Measurements from ENCODE around the gene ATP8B3.
A peak's percentile ranks its signal among the peaks of the same experiment; 100 is the strongest.

ATP8B3 gene

DNA sequence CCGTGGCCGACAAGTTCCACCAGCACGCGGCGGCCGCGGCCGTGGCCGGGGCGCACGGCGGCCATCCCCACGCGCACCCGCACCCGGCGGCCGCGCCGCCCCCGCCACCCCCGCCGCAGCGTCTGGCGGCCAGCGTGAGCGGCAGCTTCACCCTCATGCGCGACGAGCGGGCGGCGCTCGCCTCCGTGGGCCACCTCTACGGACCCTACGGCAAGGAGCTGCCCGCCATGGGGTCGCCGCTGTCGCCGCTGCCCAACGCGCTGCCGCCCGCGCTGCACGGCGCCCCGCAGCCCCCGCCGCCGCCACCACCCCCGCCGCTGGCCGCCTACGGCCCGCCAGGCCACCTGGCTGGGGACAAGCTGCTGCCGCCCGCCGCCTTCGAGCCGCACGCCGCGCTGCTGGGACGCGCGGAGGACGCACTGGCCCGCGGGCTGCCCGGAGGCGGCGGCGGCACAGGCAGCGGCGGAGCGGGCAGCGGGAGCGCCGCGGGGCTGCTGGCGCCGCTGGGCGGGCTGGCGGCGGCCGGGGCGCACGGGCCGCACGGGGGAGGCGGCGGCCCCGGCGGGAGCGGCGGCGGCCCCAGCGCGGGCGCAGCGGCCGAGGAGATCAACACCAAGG is 57.9 kb downstream of the ATP8B3 start:
- DNase-seq = no peak

DNA sequence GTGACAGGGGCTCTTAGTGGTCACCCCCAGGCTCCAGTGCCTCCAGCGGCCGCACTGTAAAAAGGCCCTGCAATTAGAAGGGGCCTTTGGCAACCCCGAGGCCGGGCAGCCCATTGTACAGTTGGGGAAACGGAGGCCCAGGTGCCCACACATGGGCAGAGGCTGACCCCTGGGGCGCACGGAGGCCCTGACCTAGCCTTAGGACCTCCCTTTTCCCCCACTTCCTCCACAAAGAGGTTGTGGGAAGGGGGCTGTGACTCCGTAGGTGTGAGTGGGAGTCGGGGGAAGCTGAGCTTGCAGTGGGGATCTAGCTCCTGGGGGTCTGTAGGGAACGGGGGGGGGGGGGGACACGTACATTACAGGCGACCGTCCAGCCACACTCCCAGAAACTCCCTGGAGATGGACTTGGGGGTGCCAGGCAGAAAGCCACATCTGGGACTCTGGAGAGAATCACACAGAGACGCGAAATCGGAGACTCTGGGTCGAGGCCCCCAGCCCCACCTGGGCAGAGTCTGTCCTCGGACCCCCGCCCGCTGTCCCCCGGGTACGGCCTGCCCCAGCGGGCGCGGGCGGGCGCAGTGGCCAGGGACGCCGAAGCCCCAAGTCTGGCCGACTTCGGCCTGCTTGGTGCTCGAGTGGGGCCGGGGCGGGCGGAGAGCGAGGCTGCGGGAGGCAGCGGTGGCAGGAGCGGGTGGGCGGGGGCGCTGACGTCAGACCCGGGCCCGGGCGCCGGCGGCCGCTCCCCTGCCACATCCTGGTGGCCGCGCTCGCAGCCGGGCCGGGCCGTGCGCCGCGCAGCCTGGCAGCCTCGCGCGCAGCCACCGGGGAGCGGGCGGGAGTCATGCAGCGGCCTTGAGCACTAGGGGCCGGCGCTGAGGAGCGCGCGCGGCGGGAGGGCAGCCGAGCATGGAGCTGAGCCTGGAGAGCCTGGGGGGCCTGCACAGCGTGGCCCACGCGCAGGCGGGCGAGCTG is 59.0 kb downstream of the ATP8B3 start, which contains the start of gene ONECUT3:
Gene ONECUT3 (plus strand): TSS at position 750 of the 972 bp plus-strand sequence. CDS start 157 bp downstream, at position 907.
- no peak for DNase-seq

- no peak for DNase-seq
Observed at GRCh38 chr19:1752009-1752756, 59.9 kb downstream of the ATP8B3 start.

- DNase-seq = no peak
Observed at GRCh38 chr19:1751367-1752008, 60.6 kb downstream of the ATP8B3 start.

DNA sequence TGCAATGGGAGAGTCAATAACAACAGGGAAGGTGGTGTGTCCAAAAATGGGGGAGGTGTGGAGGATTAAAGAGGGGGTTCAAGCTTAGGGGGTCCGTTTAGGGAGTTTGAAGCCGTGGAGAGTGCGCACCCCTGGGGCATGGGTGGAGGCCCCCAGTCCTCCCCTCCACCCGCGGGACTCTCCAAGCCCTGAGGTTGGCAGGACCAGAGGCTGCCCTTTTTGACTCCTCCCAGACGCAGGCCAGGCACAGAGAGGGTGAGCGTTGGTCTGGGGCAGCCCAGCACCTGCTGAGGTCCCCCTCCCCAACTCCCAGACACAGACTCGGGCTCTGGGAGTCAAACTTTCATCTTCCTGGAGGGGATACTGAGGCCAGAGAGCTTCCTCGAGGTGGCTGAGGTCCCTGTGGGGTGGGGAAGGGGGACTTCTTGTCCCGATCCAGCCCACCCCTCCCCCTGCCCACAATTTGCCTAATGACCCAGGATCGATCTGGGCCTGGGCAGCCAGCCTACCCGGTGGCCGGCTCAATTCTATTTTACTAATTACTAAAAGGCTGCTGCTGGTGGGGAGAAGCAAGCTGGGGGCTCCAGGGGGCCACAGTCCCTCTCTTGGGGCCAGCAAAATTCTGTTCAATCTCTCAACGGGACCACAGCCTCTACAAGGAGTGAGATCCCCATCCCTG is 61.6 kb downstream of the ATP8B3 start:
- DNase-seq = no peak

DNA sequence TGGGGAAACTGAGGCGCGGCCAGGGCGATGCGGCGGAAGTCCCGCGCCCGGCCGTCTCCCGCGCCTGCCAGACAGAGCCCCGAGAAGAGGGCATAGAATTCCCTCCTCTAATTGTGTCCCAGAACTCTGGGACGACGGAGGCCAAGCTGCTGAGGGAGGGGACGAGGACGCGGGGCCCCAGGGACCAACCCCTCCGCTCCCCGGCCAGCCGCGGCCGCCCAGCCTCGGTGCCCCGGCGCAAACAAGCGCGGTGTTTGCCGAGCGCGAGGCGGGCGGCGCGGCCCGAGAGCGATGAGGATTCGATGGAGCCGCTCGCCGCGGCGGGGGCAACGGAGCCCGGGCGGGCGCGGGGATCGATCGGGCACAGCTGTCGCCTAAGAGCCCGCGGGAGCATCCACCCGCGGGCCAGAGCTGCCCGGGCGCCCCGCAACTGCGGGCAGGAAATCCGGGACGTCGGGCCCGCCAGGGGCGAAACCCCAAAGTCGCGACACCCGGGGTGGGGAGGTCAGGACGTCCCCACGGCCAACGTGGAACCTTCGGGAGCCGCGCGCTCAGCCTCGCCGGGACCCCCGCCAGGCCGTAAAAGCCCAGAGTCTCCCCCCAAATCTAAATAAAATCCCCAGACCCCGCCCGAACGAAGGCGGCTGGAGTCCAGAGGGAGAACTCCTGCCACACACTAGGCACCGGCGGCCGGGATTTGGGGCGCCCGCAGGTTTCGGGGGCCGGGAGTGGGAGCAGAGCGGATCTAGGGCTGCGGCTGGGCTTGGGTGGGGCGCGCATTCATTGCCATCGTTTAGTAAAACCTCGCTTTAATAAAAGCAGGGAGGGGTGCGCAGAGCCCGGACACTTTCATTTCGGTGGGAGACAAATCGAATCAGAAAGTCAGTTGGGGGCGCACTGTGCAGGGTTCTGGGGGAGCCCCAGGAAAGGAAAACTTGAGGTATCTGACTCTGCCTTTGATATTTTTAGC is 62.4 kb downstream of the ATP8B3 start:
- DNase-seq = no peak

DNA sequence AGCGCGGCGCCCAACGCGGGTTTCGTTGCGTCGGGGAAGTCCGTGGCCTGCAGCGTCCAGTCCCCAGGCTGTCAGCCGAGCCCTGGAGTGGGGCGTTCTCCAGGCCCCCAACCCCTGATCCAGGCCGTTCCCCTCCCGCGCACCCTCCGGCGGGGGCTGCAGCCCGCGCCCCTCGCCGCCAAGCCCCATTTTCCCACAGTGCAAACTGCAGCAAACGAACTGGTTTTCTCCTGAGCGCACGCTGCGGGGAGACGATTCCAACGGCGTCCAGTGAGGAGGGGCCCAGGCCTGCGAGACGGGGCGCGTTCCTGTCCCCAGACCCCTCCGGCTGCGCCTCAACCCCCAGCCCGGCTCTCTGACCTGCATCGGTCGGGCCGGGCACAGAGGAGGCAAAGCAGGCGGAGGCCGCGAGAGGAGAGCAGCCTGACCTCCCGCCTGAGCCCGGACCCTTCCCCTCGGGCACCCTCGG is 63.2 kb downstream of the ATP8B3 start:
- no peak for DNase-seq

DNA sequence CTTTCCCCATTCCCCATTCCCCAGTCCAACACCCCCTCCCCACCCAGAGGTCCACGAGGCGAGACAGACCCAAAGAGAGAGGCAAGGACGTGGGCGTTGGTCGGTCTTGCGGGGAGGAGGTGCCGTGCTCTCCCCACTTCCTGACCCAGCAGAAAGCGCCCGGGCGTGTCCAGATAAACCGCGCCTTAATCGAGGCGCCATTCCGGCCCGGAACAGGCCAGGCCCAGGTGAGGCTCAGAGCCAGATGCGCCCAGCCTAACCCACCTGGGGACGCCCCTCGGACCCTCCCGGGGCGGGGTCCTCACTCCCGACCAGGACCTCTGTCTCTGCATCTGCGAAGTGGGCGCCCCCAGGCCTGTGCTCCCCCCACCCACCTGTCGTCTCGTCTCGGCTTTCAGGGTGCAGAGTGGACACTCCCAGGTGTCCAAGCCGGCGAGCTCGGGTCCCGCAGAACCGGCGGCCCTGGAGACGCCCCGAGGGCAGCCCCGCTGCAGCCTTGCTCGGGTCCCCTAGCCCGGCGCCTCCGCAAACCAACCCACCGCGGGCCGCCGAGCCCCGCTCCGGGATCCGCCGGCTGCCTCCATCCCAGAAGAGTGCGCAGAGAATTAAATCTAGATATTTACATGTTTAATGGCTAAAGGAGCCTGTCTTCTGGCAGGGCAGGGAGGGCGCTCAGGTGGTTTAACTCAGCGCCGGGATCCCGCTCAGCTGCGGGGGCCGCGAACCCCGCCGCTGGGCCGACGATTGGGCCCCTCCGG is 63.8 kb downstream of the ATP8B3 start:
- DNase-seq = no peak

- peak; percentile 45 for DNase-seq
Observed at GRCh38 chr19:1747285-1748114, 64.6 kb downstream of the ATP8B3 start.

GRCh38 chr19:1746401-1747284 is 65.4 kb downstream of the ATP8B3 start:
- no peak for DNase-seq

DNA sequence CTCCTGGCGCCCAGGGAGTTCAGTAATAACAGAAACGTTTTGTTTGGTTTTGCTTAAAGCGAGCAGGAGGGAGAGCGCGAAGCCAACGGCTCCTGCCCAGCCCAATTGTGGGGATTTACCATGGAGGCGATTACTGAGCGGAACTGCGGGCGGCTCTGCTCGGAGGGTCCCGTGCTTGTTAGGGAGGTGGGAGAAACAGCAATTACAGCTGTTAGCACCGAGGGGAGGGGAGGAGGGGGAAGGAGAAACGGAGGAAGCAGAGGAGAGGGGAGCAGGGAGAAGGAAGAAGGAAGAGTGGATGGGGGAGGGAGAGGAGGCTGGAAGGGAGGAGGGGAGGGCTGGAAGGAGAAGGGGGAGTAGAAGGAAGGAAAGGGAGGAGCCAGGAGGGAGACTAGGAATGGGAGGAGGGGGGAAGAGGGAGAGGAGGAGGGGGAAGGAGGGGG is 66.5 kb downstream of the ATP8B3 start:
- DNase-seq = no peak

GRCh38 chr19:1744822-1745563 is 67.1 kb downstream of the ATP8B3 start:
- DNase-seq = no peak

- no peak for DNase-seq
Observed at GRCh38 chr19:1744133-1744665, 67.9 kb downstream of the ATP8B3 start.

DNA sequence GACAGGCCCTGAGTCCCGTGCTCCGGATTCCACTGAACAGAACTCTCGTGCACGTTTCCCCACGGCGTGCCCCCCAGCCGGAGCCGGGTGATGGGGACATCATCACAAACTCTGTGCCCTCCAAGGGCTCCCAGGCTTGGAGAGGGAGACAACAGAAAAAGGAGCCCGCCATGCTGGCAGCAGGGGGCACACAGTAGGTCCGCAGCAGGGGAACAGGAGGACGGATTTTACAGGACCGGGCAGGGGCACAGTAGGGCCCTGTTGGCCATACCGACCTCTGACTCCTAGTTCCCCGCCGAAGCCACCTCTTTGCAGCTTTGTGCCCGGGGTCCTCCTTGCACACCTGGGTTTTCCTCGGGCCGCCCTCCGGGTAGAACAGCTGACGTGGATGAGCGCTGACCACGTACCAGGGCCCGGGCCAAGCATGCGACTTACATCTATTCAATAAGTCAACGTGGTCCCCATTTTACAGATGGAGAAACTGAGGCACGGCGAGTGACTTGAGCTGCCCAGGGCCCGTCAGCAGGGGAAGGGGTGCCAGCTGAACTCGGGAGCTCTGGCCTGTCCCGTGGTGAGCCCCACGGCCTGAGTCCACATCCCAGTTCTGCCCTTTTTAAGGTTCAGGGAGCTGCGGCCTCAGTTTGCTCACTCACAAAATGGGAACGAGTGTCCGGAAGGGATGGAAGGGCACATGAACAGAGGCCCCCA is 68.9 kb downstream of the ATP8B3 start:
- no peak for DNase-seq

DNA sequence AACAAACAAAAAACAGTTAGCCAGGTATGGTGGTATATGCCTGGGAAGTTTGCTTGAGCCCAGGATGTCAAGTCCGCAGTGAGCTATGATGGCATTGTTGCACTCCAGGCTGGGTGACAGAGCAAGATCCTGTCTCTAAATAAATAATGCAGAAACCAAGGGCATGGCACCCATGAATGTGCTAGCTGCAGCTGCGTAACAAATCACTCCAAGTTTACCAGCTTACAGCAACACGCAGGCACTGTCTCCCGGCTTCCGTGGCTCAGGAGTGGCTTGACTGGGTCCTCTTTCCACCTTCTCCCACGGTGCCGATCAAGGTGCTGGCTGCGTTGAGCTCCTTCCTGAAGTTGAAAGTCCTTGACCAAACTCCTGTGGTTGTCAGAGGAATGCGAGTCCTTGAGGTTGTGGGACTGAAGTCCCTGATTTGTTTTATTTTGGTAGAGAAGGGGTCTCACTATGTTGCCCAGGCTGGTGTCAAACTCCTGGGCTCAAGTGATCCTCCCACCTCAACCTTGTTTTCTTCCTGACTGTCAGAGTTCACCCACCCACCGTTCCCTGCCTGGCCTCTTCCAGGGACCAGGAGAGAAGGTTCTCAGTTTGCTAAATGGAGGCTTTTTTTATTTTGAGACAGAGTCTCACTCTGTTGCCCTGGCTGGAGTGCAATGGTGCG is 72.0 kb downstream of the ATP8B3 start:
- DNase-seq = no peak

DNA sequence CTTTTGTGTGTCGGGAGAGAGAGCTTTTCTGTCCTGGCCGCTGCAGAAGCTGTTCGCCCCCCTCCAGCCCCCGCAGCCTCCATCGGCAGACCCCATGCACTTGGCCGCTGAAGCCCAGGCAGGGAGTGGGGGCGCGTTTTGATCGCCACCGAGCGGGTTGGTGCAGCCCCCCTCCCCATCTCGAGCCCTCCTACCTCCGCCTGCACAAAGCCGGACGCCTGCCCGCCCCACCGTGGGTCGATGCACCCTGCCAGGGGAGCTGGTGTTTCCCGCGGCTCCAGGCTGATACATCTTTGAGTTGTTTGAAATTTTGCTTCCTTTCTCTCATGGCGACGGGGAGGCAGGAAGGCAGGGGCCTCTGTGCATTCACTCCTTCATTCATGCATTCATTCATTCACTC is 75.1 kb downstream of the ATP8B3 start:
- no peak for DNase-seq

Measured in activated CD4-positive, alpha-beta T cell treated with anti-CD3 and anti-CD28 coated beads for 48 hours (primary cell).